WI38 (cell line): Measurements from ENCODE around the gene NUDCD3.

Experiments
- H3K4me3 ChIP-seq: 2 replicates; pipeline ENCODE4 v1.5.1; 2011; ENCODE audit warnings: low read depth, mild to moderate bottlenecking, control low read depth, low read length
- CTCF ChIP-seq: IDR thresholded peaks from 2 replicates; pipeline ENCODE4 v1.5.1; 2012; ENCODE audit warnings: low read depth, mild to moderate bottlenecking, control low read depth, low read length

The NUDCD3 gene

GRCh38 chr7:44392618-44393010 lies 97.8 kb downstream of the NUDCD3 start:
- no peak for TF ChIP-seq CTCF
- no peak overlapping the region for H3K4me3 ChIP-seq

- H3K4me3 ChIP-seq = no peak overlapping the region
- no peak for TF ChIP-seq CTCF
Measured at GRCh38 chr7:44391746-44392617, 98.5 kb downstream of the NUDCD3 start.

GRCh38 chr7:44391171-44391570 lies 99.3 kb downstream of the NUDCD3 start:
- TF ChIP-seq CTCF = no peak
- no peak overlapping the region for H3K4me3 ChIP-seq

- TF ChIP-seq CTCF = no peak
- H3K4me3 ChIP-seq = no peak overlapping the region
Measured at GRCh38 chr7:44390701-44391100, 99.8 kb downstream of the NUDCD3 start.

GRCh38 chr7:44388089-44388970 lies 102.1 kb downstream of the NUDCD3 start:
- H3K4me3 ChIP-seq = no peak overlapping the region
- TF ChIP-seq CTCF = no peak

- TF ChIP-seq CTCF = no peak
- no peak overlapping the region for H3K4me3 ChIP-seq
Measured at GRCh38 chr7:44387389-44387788, 103.1 kb downstream of the NUDCD3 start.
